HG03442 (cell line): Measurements from ENCODE around the gene TYW1B.
"Not testable (repeated sequence)": the region's sequence is repeated elsewhere in the genome, so short reads cannot be mapped to it uniquely, and the experiment has no call there.

ENCODE experiments used
- ATAC-seq: cut with Tn5 transposase; IDR thresholded peaks from one replicate; pipeline ENCODE4 v1.9.1; 2021; ENCODE audit warnings: mild to moderate bottlenecking, moderate library complexity; ENCODE audit not compliant: unreplicated experiment

TYW1B gene

GRCh38 chr7:72632765-72633292, 195.2 kb downstream of the TYW1B start:
- peak; percentile 48 for ATAC-seq

DNA sequence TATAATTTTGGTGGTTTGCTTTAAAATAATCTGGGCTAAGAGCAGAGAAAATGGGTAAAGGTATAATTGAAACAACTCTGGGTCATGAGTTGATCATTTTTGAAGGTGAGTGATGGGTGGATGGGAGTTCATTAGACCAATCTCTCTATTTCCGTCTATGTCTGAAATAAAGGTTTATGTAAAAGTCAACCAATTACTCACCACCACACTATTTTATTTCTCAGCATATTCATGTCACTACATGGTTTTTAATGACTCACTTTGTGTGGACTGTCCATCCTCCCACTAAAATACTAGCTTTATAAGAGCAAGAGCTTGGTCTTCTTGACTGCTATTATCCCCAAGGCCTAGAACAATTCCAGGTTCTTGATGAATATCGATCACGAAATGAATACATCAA, 199.6 kb downstream of the TYW1B start:
- not testable (repeated sequence) for ATAC-seq

GRCh38 chr7:72626428-72627011, 201.5 kb downstream of the TYW1B start:
- ATAC-seq = peak; percentile 34

GRCh38 chr7:72625721-72626423, 202.1 kb downstream of the TYW1B start:
- peak; percentile 93 for ATAC-seq

- no peak for ATAC-seq
Measured at GRCh38 chr7:72622532-72622931, 205.5 kb downstream of the TYW1B start.

DNA sequence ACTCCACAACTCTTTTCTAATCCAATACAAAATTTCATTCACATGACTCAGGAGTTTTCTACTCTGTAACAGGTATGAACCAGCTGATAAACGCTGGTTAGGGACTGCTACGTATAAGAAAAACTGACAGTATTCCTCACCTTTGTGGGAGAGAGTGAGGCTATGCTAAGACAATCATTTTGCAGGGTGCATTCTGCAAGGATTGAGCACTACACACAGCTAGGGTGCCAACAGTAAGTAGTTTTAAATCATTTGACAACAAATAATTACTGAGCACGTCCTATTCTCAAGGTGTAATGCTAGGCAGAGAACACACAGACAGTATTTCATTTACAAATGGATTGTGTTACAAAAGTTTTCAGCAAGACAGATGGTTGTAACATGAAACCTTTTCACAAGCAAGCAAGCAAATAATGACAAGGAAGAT, 206.2 kb downstream of the TYW1B start:
- ATAC-seq = not testable (repeated sequence)

GRCh38 chr7:72620923-72621322, 207.1 kb downstream of the TYW1B start:
- not testable (repeated sequence) for ATAC-seq

DNA sequence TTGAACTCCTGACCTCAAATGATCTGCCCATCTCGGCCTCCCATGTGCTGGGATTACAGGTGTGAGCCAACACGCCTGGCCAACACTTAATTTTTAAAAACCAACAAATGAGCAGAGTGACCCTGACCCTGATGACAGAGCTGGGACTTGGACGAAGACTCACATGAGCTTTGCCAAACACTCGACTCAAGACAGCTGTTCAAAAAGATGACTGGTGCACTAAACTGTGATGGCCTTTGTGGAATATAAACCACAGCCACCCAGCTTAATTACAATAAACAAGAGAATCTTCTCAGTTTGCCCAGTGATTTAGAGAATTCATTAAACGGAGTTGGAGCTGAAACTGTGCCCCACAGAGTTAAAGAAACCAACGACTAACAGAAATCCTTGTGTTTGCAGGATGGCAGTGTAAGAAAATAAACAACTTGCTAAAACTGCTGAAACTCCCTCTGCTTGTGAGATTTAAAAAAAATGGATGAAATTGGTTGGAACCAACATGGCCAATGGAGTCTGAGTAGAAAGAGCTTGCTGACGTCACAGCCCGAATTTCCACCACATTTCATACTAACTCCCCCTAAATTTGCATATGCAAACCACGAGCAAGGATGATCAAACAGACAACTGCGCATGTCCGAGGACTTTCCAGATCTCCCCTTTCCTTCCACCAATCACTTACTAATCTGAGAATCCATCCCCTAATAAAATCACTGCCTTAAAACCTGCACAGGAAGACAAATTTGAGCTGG, 209.4 kb downstream of the TYW1B start:
- not testable (repeated sequence) for ATAC-seq

- not testable (repeated sequence) for ATAC-seq
Measured at GRCh38 chr7:72609761-72610160, 218.2 kb downstream of the TYW1B start.

DNA sequence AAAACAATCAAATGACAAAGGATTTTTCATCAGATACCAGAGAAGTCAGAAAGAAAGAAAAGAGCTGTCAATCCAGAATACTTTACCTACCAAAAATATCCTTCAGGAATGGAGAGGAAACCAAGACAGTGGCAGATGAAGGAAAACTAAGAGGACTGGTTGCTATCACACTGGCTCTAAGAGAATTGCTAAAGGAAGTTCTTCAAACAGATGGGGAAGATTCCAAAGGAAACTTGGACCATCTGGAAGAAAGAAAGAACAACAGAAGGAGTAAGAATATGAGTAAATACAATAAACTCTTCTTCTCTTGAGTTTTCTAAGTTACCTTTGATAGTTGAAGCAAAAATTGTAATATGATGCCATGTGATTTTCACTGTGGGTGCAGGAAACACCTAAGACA, 220.0 kb downstream of the TYW1B start:
- ATAC-seq = not testable (repeated sequence)

GRCh38 chr7:72605863-72606431, 222.1 kb downstream of the TYW1B start:
- not testable (repeated sequence) for ATAC-seq

DNA sequence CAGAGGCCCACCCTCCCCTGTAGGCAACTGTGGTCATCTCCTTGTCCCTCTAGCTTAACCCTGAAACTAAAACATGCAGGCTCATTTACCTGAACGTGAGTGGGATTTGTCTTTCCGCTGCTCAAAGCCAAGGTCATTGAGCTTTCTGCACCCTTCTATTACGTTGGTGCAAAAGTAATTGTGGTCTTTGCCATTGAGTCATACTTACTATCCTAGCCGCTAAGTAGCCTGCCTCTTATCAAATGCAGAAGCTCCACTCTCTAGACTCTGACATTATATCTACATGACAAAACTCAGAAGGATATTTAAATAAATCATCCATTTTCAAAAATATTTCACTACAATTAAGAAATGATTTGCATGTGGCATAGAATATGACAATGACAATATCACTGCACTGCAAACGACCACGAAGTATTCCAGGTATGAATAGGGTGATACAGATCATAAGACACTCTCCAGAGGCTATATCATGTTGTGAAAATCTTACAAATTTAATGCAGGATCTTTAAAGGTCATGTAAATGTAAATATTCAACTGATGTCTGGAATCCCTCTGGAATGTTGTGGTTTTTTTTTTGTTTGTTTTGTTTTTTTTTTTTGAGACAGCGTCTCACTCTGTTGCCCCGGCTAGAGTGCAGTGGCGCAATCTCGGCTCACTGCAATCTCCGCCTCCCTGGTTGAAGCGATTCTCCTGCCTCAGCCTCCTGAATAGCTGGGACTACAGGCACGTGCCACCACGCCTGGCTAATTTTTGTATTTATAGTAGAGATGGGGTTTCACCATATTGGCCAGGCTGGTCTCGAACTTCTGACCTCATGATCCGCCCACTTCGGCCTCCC, 223.0 kb downstream of the TYW1B start:
- ATAC-seq = not testable (repeated sequence)

DNA sequence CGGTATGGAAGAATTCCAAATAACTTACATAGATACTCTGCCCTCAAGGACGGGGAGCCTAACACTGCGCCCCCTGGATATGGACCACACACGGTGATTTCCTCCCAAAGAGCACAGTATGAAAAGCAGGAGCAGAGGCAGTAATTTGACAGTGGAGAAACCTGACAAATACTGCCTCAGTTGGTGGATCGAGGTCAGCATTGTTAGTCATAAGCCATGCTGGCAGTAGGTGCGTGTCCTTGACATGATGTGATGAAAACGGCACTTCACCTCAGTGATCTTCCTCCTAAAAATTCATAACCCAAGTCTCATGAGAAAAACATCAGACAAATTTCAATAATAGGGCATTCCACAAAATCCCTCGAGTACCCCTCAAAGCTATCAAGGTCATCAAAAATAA, 224.5 kb downstream of the TYW1B start:
- not testable (repeated sequence) for ATAC-seq

GRCh38 chr7:72603073-72603472, 224.9 kb downstream of the TYW1B start:
- no peak for ATAC-seq

- ATAC-seq = not testable (repeated sequence)
Measured at GRCh38 chr7:72601683-72602082, 226.3 kb downstream of the TYW1B start.

- not testable (repeated sequence) for ATAC-seq
Measured at GRCh38 chr7:72590023-72590422, 238.0 kb downstream of the TYW1B start.

DNA sequence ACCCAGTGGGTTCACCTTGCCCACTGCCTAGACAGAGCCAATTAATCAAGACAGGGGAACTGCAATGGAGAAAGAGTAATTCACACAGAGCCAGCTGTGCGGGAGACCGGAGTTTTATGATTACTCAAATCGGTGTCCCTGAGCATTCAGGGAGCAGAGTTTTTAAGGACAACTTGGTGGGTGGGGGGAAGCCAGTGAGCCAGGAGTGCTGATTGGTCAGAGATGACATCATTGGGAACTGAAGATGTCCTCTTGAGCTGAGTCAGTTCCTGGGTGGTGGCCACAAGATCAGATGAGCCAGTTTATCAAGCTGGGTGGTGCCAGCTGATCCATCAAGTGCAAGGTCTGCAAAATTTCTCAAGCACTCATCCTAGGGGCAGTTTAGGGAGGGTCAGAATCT, 240.7 kb downstream of the TYW1B start:
- not testable (repeated sequence) for ATAC-seq

DNA sequence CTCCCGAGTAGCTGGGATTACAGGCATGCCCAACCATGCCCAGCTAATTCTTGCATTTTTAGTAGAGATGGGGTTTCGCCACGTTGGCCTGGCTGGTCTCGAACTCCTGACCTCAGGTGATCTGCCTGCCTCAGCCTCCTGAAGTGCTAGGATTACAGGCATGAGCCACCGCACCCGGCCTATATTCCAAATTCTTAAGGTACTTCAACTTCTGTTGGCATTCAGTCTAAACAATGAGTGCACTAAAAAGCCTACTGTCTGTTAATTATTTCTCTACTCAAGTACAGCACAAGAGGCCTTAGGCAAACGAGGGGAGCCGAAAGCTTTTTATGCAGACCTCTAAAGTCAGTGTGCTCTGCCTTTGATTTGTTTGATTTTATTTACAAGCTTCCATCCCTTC, 243.4 kb downstream of the TYW1B start:
- not testable (repeated sequence) for ATAC-seq

DNA sequence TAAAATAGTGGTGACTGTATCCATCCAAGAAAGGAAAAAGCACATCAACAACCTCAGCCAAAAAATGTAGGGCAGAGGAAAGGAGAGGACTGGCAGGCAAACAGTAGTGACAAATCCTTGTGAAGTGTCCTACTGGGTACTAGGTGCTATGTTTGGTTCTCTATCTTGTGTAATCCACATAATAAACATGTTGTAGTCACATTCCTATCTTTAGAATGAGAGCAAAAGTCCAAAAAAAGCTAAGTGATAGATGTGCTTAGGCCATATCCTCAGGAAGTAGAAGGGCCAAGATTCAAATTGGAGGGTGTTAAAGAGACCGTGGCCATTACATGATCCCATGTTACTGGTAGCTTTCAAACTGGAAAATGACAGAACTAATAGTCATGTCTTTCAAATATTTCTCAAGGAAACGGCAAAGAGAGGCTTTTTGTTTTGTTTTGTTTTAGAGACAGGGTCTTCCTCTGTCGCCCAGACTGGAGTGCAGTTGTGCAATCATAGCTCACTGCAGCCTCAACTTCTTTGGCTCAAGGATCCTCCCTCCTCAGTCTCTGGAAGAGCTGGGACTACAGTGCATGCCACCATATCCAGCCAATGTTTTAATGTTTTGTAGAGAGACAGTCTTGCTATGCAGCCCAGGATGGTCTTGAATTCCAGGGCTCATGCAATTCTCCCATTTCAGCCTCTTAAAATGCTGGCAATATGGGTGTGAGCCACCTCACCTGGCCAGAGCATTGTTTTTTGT, 244.2 kb downstream of the TYW1B start:
- ATAC-seq = not testable (repeated sequence)
